GM21447 (cell line): ENCODE data around the gene WFDC1.

Source experiments
- ATAC-seq: cut with Tn5 transposase; IDR thresholded peaks from one replicate; pipeline ENCODE4 v1.9.1; 2021; ENCODE audit not compliant: unreplicated experiment

The WFDC1 gene

DNA sequence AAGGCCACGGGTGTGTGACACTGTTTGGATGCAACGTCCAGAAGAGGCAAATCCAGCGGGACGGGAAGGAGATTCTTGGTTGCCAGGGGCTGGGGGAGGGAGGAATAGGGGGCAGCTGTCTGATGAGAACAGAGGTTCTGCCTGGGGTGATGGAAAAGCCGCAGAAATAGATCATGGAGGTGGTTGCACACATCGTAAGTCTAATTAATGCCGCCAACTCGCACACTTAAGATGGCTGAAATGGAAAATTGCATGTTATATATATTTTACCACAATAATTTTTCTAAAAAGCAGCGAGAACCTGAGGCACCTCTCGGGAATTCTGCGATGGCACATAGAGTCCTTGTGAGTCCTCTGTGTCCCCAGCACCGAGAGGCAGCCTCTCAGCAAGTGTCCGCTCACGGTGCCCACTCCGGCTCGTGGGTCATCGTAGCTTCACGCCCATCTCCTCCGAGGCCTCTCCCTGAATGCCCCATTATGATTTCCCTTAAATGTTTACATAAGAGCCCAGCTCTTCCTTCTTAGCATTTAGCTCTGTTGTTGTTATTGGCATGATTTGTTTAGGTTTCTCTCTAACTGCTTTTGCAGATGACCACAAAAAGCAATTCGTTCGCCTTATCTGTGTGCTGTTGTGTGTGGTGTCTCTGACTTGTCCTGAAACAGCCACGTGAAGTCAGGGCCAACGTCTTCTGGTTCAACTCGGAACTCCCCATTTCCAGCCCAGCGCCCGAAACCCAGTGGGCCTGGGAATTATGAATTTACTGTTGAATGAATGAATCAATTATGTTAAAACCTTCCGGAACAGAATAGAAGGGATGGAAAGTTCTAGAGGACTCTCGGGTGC is 7.7 kb downstream of the WFDC1 start:
- ATAC-seq: no peak

DNA sequence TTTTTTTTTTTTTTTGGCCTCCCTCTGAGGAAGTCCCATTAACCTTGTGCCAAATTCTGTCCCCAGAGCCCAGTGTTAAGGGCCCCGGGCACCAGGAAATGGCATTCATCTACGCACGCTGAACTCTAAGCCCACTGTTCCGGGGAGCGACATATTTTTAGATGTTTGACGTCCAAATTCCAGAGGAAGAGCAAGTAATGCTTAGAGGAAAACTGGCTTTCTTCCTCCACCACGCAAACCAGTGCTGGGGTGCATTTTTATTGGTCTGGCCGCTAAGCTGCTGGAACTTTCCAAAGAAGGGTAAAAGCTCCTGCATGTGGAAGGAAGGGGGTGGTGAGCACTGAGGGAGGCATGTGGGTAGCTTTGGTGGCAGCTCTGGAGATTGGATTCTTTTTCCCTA is 8.3 kb downstream of the WFDC1 start:
- ATAC-seq: no peak

DNA sequence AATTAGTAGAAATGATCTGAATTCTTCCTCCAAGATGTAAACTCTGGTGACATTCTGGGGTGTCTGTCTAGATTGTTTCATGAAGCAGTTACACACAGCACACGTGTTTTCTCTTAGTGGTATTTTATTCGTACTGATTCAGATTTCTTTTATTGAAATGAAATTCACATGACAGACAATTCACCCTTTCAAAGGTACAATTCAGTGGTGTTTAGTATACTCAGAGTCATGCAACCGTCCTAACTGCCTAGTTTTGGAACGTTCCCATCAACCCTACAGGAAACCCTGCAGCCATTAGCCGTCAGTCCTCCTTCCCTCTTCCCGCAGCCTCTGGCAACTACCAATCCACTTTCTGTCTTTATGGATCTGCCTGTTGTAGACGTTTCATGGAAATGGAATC is 8.8 kb downstream of the WFDC1 start:
- no peak for ATAC-seq

DNA sequence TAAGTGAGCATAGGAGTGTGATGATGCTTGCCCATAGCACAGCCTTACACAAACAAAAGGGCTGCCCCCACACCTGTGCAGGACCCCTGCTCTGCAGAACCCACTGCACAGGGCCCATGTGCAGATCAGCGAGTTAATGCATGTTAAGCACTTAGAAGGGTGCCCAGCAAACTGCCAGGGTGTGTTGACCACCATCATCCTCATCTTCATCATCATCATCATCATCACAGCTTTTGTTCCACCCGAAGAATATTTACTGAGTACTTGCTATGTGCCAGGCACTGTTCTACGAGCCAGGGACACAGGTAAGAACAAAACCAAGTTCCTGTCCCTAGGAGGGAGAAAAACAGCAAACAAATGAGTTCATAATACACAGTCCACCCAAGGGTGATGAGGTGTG is 11.9 kb downstream of the WFDC1 start:
- no peak for ATAC-seq

DNA sequence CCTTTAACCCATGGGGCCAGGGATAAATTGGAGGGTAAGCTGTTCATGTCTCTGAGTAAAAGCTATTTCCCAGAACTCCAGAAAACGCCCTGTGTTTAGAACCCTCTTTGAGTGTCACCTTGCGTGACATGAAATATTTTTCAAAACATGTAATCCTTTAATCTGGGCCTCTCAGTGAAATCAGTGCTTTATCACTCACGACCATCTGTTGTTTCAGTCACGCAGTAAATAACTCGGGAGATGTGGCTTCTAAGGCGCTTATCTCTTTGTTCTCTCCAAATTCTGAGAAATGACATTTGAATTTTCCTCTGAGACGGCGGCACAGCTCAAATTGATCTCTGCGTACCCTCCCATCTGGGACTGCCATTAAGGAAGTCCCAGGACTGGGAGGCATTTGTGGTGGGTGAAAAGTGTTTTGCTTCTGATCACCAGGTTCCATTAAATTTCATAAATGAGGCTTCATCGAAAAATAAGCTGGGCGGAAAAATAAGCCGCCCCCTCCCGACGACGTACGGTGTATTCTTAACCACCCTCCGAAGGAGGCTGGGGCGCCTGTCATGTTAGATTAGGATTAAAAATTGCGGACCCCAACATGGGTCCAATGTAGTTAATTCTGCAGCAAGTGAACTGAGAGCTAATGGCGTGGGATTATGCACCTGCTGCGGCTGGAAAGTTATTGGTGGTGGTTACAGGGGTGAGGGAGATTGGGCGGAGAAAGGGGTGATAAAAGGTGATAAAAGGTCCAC is 12.7 kb downstream of the WFDC1 start:
- ATAC-seq: no peak

DNA sequence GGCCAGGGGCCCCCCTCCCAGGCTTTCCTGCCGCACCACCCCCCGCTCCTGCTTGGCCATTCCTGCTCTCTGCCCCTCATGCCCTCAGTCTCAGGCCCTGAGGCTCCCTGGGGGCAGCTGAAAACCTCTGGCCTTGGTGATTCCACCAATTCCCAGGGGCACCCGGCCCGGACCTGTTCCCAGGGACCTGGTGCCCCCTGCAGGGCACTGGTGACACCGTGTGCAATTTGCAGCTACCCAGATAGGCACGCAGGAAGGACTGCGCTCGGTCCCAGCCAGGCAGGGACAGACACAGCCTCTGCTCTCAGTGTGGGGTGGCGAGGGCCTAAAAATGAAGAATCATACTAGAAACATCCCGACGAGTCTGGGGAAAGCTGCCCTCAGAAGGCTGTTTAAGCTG is 13.4 kb downstream of the WFDC1 start:
- no peak for ATAC-seq

DNA sequence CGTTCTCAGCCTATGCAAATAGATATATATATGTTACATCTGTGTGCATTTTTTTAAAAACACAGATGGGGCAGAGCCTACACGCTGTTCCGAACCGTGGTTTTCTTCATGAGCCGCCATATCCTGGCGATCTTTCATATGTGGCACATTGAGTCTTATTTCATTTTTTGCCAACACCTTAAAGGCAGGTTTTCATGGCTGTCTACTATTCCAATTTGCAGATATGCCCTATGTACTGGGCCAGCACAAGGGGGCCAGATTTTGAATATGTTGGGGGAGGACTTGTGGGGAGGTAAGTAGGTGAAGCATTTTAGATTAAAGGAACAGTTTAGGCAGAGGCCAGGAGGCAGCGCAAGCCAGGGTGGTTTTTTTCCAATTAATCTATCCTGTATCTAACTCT is 16.0 kb downstream of the WFDC1 start:
- no peak for ATAC-seq

DNA sequence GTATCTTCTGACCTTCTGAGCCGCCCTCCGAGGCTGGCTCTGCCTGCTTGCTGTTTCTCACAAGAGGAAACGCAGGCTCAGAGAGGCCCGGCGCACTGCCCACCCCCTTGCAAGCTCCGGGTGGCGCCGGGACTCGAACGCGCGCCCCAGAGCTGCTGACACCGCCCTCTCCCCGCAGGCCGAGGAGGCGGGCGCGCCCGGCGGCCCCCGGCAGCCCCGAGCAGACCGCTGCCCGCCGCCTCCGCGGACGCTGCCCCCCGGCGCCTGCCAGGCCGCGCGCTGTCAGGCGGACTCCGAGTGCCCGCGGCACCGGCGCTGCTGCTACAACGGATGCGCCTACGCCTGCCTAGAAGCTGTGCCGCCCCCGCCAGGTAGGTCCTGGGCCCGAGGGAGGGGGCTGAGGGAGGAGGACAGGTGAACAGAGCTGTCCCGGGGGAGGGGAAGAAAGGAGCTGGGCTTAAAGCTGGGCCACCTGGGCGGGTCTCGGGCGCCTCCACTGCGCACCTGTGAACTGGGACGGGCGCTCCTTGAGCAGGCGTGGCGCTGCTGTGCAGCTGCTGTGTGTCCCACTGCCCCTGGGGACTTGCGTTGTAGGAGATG is 18.2 kb downstream of the WFDC1 start:
- no peak for ATAC-seq

DNA sequence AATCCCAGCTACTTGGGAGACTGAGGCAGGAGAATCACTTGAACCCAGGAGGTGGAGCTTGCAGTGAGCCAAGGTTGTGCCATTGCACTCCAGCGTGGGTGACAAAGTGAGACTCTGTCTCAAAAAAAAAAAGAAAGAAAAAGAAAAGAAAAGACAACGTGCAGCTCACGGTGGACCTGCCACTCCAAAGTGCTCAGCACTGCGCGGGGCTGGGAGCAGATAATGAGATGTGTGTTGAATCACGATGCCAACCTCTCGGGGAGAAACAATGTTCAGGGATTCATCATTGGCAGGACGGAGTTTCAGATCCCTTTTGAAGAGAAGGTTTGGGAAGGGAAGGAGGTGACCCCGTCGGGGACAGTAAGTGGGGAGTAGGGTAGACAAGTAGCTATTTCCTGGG is 19.2 kb downstream of the WFDC1 start:
- ATAC-seq: no peak

DNA sequence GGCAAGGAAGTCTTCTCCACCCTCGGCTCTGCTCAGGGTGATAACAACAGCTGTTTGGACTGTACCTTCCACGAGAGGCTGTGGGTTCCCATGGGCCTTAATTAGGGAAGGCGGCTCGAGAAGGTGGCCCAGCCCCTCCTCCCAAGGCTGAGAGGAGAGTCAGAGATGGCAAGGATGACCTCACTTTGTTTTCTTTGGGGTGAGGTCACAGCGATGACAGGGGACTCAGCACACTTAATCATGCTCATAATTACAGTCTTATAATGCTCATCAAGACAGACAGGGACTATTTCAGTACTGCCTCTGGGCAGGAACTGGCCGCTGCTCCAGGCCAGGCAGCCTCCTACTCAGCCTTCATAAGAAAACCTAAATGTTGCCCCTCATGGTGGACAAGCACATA is 19.7 kb downstream of the WFDC1 start:
- no peak for ATAC-seq

DNA sequence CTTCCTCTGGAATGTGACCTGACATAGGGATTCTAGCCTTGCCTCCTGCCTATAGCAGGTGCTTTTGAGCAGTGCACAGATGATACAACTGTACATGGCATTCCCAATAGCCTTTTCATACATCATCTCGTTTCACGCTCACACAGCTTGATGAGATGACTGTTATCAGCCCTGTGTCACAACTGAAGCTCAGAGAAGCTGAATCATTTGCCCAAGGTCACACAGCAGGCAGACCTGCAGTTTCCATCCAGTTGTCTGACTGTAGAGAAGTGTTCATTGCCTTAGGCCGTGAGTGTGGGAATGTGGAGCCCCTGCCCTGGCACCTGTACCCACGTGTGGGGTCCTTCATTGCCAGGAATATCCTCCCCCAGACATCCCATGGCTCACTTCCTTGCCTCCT is 20.1 kb downstream of the WFDC1 start:
- no peak for ATAC-seq

DNA sequence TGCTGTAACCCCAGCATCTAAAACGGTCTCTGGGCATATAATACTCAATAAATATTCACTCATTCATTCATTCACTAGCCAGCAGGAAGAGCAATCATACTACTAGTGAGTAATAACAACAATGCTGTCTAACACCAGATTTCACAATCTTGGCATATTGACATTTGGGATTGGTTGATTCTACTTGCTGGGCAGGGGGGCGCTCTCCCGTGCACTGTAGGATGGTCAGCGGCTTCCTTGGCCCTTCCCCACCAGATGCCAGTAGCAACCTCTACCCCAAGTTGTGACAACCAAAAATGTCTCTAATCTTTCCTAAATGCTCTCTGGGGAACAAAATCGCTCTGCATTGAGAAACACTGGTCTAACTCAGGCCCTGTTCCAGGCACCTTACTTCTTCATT is 20.7 kb downstream of the WFDC1 start:
- no peak for ATAC-seq

DNA sequence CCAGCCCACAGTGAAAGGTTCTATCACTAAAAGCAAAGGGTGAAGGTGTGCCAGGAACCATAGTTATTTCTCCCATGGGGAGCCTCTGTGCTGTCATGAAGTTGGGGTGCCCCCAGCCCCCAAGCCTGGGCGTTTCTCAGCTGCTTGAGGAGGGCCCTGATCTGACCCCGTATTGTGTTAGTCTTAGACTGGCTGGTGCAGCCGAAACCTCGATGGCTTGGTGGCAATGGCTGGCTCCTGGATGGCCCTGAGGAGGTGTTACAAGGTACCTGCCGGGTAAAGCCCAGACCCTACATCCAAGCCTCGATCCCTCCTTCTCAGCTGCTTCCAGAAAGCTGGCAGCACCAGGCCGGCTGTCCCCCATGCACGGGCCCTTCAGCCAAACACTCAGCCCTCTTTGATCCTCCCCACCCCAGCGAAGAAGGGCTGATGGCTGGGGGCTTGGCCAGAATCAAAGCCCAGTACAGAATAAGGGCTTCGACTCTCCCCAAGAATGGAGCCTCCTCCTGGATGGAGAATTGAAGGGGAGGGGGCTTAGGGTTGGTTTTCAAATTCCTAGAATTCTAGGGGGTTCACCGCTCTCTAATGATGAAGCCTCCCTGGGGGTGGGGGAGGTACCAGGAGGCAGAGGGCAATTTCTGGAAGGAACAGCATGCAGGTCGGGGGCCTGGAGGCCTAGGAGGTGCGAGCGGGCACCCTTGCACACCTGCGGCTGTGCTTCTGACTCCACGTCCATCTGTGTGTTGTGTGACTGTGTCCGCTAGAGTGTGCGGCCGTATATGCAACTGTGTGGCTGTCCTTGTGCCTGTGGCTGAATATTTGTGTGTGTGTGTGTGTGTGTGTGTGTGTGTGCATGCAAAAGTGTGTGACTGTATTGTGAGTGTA is 23.7 kb downstream of the WFDC1 start:
- ATAC-seq: no peak

DNA sequence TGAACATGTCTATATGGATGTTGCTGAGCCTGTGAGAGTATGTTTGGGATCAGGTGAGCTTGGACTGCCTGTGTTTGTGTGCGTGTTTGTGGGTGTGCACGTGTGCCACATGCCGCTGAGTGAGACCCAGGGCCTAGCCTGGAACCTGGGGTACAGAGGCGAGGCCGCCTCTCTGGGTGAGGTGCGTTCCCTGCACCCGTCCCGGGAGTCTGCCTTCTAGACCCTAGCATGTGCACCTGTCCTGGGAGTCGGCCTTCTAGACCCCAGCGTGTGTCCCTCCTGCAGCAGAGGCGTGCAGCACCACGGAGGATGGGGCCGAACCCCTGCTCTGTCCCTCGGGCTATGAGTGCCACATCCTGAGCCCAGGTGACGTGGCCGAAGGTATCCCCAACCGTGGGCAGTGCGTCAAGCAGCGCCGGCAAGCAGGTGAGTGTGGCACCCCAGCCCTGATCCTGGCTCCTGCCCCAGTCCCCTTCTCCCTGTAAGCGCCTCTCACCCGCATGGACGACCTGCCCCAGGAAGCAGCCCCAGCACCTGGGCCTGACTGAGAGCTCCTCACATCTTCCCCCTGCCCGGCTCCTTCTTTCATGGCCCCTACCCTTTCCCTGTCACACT is 24.6 kb downstream of the WFDC1 start:
- no peak for ATAC-seq

DNA sequence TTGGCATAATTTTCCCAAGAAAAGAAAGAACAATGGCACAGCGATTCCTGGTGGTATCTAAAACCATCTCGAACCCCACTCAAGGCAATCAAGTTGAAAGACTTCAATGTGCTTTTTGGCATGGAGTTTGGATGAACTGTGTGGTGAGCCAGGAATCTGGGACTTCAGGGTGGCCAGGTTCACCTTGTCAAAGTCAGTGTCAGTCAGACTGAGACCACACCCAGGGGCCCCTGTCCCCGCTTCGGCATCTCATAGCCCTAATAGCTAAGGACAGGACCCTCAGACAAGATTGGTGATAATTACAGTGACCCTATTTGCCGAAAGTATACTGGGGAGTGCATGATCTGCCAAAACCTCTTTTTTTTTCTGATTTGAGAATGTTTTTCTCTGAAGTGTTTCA is 25.8 kb downstream of the WFDC1 start:
- no peak for ATAC-seq

DNA sequence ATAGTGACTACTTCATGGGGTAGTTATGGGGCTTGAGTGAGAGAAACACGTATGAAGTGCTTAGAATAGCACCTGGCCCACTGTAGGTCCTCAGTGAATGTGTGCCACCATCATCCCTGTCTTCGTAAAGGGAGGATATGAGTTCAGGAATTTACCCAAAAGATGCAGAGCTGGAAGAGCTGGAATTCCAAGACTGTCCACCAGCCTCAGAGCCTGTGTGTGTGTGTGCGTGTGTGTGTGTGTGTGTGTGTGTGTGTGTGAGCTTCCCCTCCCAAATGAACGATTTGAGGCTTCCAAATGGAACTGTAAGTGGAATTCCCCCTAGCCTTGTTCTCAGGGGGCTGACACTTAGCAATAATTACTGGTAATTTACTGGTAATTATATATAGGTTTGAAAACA is 27.3 kb downstream of the WFDC1 start:
- no peak for ATAC-seq

DNA sequence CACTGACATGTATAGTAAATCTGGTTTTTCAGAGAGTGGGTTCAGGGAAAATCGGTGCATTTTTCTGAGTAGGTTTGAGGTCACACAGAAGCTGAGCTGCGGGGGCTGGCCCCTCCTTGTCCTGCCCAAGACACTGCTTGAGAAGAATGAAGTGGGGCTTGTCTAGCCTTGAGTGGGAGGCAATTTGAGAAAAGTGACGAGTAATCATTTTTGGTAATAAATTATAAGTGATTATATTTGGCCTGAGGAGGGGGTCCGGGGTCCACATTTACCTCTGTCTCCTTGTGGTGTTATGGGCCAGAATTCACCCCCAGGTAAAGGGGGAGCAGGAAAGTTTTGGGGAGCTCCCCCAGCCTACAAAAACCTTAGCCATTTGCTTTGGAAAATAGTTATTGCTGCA is 28.1 kb downstream of the WFDC1 start:
- ATAC-seq: no peak

DNA sequence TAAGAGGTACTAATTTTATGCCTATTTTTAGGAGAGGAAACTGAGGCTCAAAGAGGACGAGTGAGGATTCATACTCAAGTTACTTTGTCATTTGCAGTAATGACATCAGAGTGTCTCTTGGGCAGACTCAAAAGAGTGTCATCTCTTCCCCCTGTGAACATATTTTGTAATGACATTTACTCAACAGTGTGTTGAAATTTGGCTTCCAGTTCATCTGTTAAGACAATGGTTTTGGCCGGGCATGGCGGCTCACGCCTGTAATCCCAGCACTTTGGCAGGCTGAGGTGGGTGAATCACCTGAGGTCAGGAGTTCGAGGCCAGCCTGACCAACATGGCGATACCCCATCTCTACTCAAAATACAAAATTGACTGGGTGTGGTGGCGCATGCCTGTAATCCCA is 28.9 kb downstream of the WFDC1 start:
- ATAC-seq: no peak

DNA sequence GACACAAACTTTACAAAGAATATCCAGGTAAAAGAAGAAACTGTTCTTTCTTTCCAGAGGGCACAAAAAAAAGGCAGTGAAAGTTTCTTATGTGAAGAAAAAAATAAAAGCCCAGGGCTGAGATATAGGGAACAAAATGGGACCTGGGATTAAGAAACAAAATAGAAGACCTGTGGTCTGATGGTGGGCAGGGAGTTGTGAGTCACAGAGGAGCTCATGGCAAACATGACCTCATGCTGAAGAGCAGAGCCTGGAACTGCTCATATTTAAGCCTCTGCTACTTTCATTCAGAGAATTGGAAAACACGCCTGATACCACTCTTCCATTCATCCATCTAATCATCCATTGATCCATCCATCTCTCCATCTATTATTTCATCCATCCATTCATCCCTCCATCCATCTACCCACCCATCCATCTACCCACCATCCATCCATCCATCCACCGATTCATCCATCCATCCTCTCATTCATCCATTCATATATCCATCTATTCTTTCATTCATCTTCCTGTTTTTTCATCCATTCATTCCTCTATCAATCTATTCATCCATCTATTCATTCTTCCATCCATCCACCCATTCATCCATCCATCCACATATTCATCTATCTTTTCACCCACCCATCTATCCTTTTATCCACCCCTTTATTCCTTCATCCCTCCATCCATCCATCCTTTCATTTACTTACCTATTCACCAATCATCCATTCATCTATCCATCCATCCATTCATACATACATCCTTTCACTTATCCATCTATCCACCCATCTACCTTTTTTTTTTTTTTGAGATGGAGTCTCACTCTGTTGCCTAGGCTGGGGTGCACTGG is 30.0 kb downstream of the WFDC1 start:
- no peak for ATAC-seq

DNA sequence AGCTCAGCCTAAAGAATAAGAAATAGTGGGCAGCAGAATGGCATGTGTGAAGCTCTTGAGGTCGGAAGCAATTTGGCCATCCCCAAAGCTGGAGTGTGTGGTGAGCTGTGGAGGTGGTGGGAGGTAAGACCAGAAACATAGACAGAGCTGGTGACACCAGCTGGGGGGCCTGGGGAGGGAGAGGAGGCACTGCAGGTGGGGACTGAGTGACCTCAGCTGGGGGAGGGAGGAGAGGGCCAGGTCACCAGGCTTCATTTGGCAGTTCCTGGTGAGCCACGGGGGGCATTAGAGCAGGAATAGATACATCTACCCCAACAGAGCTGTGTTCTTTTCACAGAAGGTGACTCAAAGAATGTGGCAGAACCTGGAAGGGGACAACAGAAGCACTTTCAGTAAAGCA is 31.9 kb downstream of the WFDC1 start:
- ATAC-seq: no peak
